C1 segment of cervical spinal cord (tissue), 14 donors: Measurements from ENCODE around the gene OR4D11.
"Not testable (repeated sequence)": the region's sequence is repeated elsewhere in the genome, so short reads cannot be mapped to it uniquely, and the experiment has no call there.

ENCODE experiments used
- DNase-seq, 14 donors: peaks; one replicate each; lab custom pipeline; 2025; lab: John Stamatoyannopoulos, UW

Gene OR4D11

GRCh38 chr11:59503276-59503675 lies at the start of gene OR4D11:
Gene OR4D11 (plus strand): TSS chr11:59503576. CDS start chr11:59503576, 0 bp downstream.
- DNase-seq: no peak

DNA sequence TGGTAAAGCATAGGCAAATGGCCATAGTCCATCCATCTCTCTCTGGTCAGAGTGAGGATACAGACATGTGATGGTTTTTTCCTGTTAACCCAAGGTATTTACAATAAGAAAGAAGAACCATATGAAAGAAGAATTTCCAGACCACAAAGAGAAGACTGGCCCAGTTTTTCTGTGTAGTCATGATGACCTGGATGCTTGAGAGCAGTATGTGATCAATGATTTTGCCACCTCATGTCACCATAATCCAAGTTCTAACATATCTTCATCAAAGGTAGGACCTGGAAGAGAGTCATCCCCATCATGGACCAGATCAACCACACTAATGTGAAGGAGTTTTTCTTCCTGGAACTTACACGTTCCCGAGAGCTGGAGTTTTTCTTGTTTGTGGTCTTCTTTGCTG lies 46.7 kb upstream of the OR4D11 start, which contains the start of gene OR4D6:
TSS of gene OR4D6 (plus strand) at position 301 of the 400 bp plus-strand sequence. CDS start at position 301, 0 bp downstream.
- no peak for DNase-seq

- no peak for DNase-seq
These were observed 43.5 kb upstream of the OR4D11 start for GRCh38 chr11:59459916-59460315.

DNA sequence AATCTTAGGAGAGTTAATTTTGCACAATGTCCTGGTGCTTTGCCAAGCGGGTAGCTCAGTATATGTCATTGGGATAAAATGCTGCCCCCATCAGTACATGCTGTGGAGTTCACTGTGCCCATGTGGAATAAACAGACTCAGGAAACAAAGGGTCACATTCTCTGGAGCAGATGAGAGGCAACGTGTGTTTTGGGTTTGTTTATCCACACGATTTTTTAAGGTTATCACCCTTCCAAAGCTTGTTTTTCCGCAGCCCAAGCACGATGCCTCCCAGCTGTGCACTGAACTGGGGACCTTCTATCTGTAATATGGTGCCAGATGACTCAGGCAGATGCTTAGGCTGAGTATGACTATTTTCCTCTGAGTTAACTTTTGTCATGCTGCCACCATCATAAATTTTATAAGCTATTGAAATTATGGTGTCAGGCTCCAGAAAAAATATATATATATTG lies 40.2 kb upstream of the OR4D11 start:
- DNase-seq: no peak

DNA sequence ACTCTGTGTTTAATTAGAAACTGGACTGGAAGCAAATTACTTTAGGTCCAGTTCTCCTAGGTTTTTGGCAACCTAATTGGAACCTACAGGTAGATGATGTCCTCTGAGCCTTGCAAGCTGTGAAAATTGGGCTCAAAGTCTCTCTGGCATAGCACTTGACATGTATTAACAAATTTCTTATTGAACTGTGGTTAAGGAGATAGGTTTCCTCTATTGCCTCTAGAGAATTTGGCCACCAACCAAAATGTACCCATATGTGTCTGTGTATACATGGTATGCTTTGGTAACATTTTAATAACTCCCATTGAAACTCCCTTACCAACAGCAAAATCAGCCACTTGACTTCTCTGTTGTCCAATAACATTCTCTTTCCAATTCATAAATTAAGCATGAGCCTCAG lies 30.4 kb upstream of the OR4D11 start, which contains the start of gene OR4D10:
TSS of gene OR4D10 (plus strand) at position 301 of the 400 bp plus-strand sequence. CDS start 4,115 bp downstream, outside the sequence.
- no peak for DNase-seq

DNA sequence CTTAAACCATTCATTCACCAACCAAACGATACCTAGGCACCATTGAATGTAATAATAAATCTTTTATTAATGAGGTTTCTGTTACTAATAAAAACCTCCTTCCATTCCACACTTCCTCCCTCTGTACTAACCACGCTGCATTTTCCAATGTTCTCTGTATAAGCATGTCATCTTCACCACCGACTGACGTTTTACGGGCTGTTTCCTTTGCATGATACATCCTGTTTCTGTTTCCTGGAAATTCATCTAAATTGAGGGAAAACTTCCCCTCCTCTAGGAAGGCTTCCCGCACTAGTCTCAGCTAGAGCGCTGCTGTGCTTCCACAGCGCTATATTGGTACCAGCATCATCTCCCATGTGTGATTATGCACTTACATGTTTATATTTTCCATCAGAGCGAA lies 28.2 kb upstream of the OR4D11 start:
- DNase-seq: no peak

DNA sequence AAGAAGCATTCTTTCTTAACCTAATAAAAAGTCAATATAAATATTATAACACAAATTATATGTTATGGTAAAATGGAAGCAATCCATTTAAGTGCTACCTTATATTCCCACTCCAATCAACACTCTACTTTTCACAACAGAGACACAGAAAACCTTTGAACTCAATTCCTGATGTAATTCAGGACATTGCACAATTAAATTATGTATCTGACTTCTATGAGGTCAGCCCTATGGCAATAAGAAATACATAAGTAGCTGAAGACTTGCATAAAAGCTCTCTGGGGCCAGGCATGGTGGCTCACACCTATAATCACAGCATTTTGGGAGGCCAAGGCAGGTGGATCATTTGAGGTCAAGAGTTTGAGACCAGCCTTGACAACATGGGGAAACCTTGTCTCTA lies 23.5 kb upstream of the OR4D11 start:
- DNase-seq: no peak

DNA sequence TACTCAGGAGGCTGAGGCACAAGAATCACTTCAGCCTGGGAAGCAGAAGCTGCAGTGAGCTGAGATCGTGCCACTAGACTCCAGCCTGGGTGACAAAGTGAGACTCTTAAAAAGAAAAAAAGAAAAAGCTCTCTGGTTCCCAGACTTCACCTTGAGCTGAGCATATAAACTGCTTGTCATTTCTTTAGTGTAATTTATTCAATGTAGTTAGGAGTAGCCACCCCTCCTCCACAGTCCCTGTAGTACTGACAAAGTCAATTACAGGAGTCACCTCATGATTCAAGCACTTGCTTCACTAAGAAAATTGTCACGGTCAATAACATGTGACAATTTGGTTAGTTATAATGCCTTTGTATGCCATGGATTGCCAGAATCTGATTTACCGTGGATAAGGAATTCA lies 23.0 kb upstream of the OR4D11 start:
- no peak for DNase-seq

- DNase-seq: no peak
These were observed 1.4 kb upstream of the OR4D11 start for GRCh38 chr11:59501931-59502330.

DNA sequence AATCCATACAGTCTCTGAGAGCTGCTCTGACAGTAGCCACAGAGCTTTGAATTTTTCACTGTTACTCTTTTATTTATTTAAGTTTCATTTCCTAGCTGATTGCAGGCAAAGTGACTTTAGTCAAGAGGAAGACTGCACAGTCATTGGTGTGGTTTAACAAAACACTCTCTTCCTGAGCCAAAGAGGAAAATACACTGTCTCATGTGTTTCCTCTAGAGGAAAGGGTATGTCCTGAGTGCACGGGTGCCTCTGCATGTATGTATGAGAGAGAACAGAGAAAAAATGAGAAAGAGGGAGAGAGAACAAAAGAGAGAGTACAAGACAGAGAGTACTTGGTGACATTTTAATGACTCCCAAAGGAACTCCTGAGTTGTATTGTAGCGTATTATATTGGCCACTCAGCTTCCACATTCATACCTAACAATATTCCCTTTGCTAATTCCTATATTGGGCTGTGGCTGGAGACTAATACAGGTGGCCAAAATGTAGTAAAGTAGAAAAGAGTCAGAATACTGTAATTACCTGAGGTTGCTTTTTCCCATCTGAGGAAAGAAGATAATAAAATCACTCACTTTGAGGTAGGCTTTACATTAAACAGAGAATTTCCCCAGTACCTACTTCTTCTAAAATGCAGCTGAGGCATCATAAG lies 7.7 kb downstream of the OR4D11 start, which contains the start of gene OR4D9:
TSS of gene OR4D9 (plus strand) at position 599 of the 649 bp plus-strand sequence. CDS start 3,374 bp downstream, outside the sequence.
- DNase-seq: no peak

DNA sequence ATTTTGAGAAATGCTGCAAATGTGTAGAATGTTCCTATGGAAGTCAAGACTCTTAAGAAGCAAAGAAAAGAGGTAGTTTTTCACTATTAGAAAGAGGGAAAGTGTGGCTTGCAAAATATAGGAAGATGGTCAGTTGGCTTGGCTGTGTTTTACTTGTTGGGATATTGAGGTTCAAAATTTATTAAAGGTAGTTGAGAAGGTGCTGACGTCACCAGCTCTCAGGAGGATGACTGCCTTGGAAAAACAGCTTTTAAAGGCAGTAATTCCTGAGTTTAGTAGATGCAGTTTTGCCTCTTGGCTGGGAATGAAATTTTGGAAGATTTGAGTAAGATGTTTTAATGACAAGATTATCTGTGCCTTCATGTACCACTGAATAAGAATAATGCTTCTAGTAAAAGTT lies 8.3 kb downstream of the OR4D11 start:
- DNase-seq: no peak

DNA sequence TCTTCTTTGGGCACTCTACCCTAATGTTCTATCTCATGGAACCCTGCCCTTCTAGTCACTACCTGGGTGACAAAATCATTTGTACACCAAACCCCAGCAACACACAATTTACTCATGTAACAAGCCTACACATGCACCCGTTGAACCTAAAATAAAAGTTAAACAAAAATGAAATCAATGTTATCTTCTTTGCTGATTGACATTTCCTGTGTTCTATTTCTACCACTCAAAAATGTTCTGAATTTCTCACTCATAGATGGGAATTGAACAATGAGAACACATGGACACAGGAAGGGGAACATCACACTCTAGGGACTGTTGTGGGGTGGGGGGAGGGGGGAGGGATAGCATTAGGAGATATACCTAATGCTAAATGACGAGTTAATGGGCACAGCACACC lies 16.8 kb downstream of the OR4D11 start:
- not testable (repeated sequence) for DNase-seq

GRCh38 chr11:59520741-59521140 lies 17.4 kb downstream of the OR4D11 start:
- DNase-seq: no peak

DNA sequence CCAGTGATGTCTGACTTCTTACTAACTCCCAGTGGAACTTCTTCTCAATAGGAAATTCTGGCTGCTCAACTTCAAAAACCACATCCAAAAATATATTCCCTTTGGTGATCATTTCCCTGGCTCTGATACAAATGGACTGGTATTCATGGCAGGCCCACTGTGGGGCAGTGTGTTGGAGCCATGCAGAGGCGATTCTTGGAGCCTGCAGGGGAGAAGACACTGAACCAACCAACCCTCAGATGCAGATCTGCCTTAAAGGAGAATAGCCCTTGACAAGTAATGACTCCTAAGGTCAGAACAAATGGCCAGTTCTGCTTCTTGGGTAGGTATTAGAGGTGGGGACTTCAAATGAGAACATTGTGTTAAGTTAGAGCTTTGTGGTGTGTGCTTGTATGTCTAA lies 20.2 kb downstream of the OR4D11 start:
- no peak for DNase-seq

GRCh38 chr11:59528711-59529110 lies 25.3 kb downstream of the OR4D11 start:
- no peak for DNase-seq

DNA sequence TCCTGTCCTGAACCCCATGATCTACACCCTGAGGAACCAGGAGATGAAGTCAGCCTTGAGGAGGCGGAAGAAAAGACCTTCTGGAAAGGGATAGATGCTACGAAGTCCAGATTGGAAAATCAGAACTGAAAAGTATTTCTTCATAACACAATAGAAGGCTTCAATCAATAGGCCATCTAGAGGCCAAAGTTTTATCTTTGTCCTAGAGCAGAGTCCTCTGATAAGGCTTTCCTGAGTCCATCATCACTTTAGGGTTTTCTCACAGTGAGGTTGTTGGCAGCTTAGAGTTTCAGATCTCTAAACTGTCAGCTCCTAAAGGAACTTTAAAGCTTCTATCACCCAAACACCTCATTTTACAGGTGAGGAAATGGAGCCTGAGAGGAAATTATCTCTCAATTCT lies 29.2 kb downstream of the OR4D11 start:
- no peak for DNase-seq

DNA sequence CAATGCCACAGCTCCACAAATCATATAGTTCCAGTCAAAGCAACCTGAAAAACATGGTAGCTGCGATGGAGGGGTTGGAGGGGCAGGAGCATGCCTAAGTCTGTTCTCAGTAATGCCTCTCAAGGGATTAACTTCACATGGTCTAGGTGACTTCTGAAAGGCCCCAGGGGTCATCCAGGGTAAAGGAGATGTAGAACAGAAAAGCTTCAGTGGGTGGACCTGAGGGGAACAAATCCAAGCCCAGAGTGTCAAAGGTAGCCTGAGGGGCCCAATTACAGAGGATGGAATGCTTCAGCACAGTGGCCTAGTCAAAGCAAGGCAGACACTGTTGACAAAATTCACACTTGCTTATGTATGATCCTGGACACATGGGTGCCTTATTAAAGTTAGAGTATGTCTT lies 31.3 kb downstream of the OR4D11 start:
- DNase-seq: no peak

DNA sequence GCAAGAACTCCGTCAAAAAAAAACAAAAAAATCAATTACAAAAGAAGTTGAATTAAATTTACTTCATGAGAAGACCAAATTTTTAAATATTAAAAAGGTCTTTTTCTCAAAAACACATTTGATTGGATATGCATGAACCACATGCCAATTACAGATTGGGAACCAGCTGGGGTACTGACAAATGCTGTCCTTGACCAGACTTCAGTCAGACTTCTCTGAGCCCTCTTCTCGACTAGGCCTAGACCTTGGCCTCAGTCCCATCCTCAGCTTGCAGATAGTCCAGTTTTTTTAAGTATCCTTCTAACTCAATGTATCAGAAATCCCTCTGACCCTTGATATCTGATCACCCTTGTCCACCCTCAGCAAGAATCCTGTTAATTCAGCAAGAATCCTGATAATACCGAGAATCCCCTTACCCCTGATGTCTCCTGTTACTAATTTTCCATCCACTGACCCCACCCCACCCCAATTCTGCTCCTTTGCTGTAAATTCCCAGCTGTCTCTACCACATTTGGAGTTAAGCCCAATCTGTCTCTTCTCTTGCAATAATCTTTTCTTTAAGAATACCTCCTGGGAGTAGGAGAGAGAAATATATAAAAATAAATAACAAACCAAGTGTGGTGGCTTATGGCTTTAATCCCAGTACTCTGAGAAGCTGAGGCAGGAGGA lies 38.9 kb downstream of the OR4D11 start:
- no peak for DNase-seq

DNA sequence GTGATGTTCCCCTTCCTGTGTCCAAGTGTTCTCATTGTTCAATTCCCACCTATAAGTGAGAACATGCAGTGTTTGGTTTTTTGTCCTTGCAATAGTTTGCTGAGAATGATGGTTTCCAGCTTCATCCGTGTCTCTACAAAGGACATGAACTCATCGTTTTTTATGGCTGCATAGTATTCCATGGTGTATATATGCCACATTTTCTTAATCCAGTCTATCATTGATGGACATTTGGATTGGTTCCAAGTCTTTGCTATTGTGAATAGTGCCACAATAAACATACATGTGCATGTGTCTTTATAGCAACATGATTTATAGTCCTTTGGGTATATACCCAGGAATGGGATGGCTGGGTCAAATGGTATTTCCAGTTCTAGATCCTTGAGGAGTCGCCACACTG lies 40.3 kb downstream of the OR4D11 start:
- DNase-seq: not testable (repeated sequence)

DNA sequence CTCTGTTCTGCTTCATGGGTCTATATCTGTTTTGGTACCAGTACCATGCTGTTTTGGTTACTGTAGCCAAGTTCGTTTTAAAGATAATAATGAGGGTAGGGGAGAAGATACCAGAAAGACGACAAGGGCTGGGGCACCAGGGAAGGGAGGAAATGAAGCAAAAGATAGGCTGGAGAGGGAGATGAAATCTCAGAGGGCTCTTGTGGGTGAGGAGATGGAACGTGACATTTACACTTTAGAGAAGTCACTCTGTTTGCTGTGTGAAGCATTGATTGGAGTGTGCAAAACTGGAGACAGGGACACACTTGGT lies 41.4 kb downstream of the OR4D11 start:
- DNase-seq: no peak

- DNase-seq: no peak
These were observed 42.0 kb downstream of the OR4D11 start for GRCh38 chr11:59545179-59546020.

- not testable (repeated sequence) for DNase-seq
These were observed 44.4 kb downstream of the OR4D11 start for GRCh38 chr11:59547605-59548308.
